H9 (cell line): ENCODE measurements around the gene IDUA. TPM values are rescaled to one million over a fixed set of nuclear protein-coding genes. Genes with fewer than 3 reads are reported as not detected.

Experiments
- DNase-seq: peaks from one replicate; pipeline ENCODE4 v3.0.0-alpha.2; 2017
- H2AFZ ChIP-seq: one replicate; pipeline ENCODE4 v1.6.1; 2013; ENCODE audit warnings: mild to moderate bottlenecking, low read length, control low read depth, moderate library complexity
- H2AK5ac ChIP-seq: 2 replicates; pipeline ENCODE4 v1.6.1; 2013; ENCODE audit warnings: low read length, control low read depth, mixed read lengths; ENCODE audit not compliant: insufficient read length
- H2BK120ac ChIP-seq: one replicate; pipeline ENCODE4 v1.6.1; 2013; ENCODE audit warnings: low read depth, mild to moderate bottlenecking, low read length, control low read depth, inconsistent platforms; ENCODE audit not compliant: poor library complexity, severe bottlenecking
- H2BK12ac ChIP-seq: 2 replicates; pipeline ENCODE4 v1.6.1; 2013; ENCODE audit warnings: low read length, control low read depth, mixed read lengths, low read depth; ENCODE audit not compliant: insufficient read length
- H2BK15ac ChIP-seq: 2 replicates; pipeline ENCODE4 v1.6.1; 2013; ENCODE audit warnings: low read depth, low read length, control low read depth
- H2BK20ac ChIP-seq: one replicate; pipeline ENCODE4 v1.6.1; 2013; ENCODE audit warnings: low read depth, mild to moderate bottlenecking, low read length, control low read depth, inconsistent platforms; ENCODE audit not compliant: poor library complexity, severe bottlenecking
- H2BK5ac ChIP-seq: 2 replicates; pipeline ENCODE4 v1.6.1; 2013; ENCODE audit warnings: low read length, control low read depth, mixed read lengths; ENCODE audit not compliant: insufficient read length
- H3K14ac ChIP-seq: 2 replicates; pipeline ENCODE4 v1.6.1; 2013; ENCODE audit warnings: low read length, control low read depth; ENCODE audit not compliant: insufficient read depth
- H3K18ac ChIP-seq: 2 replicates; pipeline ENCODE4 v1.6.1; 2013; ENCODE audit warnings: low read depth, mild to moderate bottlenecking, mixed read lengths, low read length, control low read depth; ENCODE audit not compliant: insufficient read length
- H3K23ac ChIP-seq: 2 replicates; pipeline ENCODE4 v1.6.1; 2013; ENCODE audit warnings: low read length, control low read depth, mixed read lengths, low read depth; ENCODE audit not compliant: insufficient read length
- H3K23me2 ChIP-seq: 2 replicates; pipeline ENCODE4 v1.6.1; 2013; ENCODE audit warnings: low read depth, mild to moderate bottlenecking, mixed read lengths, low read length, control low read depth; ENCODE audit not compliant: insufficient read length, poor library complexity, severe bottlenecking
- H3K27ac ChIP-seq: 2 replicates; pipeline ENCODE4 v1.5.1; 2013; ENCODE audit warnings: low read length, control low read depth, mixed read lengths, low read depth; ENCODE audit not compliant: insufficient read length
- H3K27me3 ChIP-seq: 2 replicates; pipeline ENCODE4 v1.6.1; 2013; ENCODE audit warnings: low read length, control low read depth, inconsistent platforms; ENCODE audit not compliant: insufficient read depth
- H3K4ac ChIP-seq: 2 replicates; pipeline ENCODE4 v1.6.1; 2013; ENCODE audit warnings: low read depth, mild to moderate bottlenecking, control low read depth, inconsistent platforms, low read length, moderate library complexity
- H3K4me1 ChIP-seq: 2 replicates; pipeline ENCODE4 v1.6.1; 2013; ENCODE audit warnings: low read length, control low read depth, inconsistent platforms; ENCODE audit not compliant: insufficient read depth
- H3K4me2 ChIP-seq: 2 replicates; pipeline ENCODE4 v1.6.1; 2013; ENCODE audit warnings: low read length, control low read depth, mixed read lengths; ENCODE audit not compliant: insufficient read length, insufficient read depth
- H3K56ac ChIP-seq: 2 replicates; pipeline ENCODE4 v1.6.1; 2013; ENCODE audit warnings: low read depth, mild to moderate bottlenecking, mixed read lengths, low read length, control low read depth; ENCODE audit not compliant: insufficient read length
- H3K79me1 ChIP-seq: 2 replicates; pipeline ENCODE4 v1.6.1; 2013; ENCODE audit warnings: low read depth, mild to moderate bottlenecking, moderate library complexity, low read length, control low read depth, inconsistent platforms; ENCODE audit not compliant: insufficient read depth, poor library complexity, severe bottlenecking
- H3K79me2 ChIP-seq: 2 replicates; pipeline ENCODE4 v1.6.1; 2013; ENCODE audit warnings: low read length, control low read depth, inconsistent platforms; ENCODE audit not compliant: insufficient read depth
- H3K9ac ChIP-seq: 2 replicates; pipeline ENCODE4 v1.6.1; 2013; ENCODE audit warnings: low read length, control low read depth, mixed read lengths; ENCODE audit not compliant: insufficient read length; ENCODE audit errors: extremely low read depth
- H3K9me3 ChIP-seq: one replicate; pipeline ENCODE4 v1.6.1; 2013; ENCODE audit warnings: low read depth, low read length, inconsistent platforms; ENCODE audit not compliant: control insufficient read depth
- H3T11ph ChIP-seq: one replicate; pipeline ENCODE4 v1.6.1; 2013; ENCODE audit warnings: mild to moderate bottlenecking, low read length, control low read depth, inconsistent platforms
- H4K20me1 ChIP-seq: one replicate; pipeline ENCODE4 v1.6.1; 2013; ENCODE audit not compliant: control insufficient read depth, insufficient read length, insufficient read depth
- H4K5ac ChIP-seq: 2 replicates; pipeline ENCODE4 v1.6.1; 2013; ENCODE audit warnings: low read depth, mild to moderate bottlenecking, mixed read lengths, low read length, control low read depth; ENCODE audit not compliant: insufficient read length
- H4K8ac ChIP-seq: replicated peaks from 2 replicates; pipeline ENCODE4 v1.6.1; 2013; ENCODE audit warnings: low read length, control low read depth, mixed read lengths, low read depth; ENCODE audit not compliant: insufficient read length
- H4K91ac ChIP-seq: 2 replicates; pipeline ENCODE4 v1.6.1; 2013; ENCODE audit warnings: low read depth, mild to moderate bottlenecking, moderate library complexity, mixed read lengths, low read length, control low read depth; ENCODE audit not compliant: insufficient read length
- H3K27ac Mint-ChIP-seq, 3 experiments: 2 replicates in 2 of 3; 3 replicates in 1 of 3; pipeline ENCODE4 v1.8.0; 2020 to 2021; ENCODE audit warnings: mixed read lengths in 3 of 3, mild to moderate bottlenecking in 1 of 3, moderate library complexity in 1 of 3
- H3K27me3 Mint-ChIP-seq: 2 replicates; pipeline ENCODE4 v1.8.0; 2021; ENCODE audit warnings: low read depth, mild to moderate bottlenecking, moderate library complexity, mixed read lengths
- H3K36me3 Mint-ChIP-seq, 3 experiments: 2 replicates in 2 of 3; 3 replicates in 1 of 3; pipeline ENCODE4 v1.8.0; 2020 to 2021; ENCODE audit warnings: low read depth in 3 of 3, mixed read lengths in 3 of 3; ENCODE audit not compliant: insufficient read depth in 1 of 3
- H3K4me1 Mint-ChIP-seq, 2 experiments: 2 replicates each; pipeline ENCODE4 v1.8.0; 2020; ENCODE audit warnings: mixed read lengths in 2 of 2
- H3K4me3 Mint-ChIP-seq, 2 experiments: 2 replicates in 1 of 2; 3 replicates in 1 of 2; pipeline ENCODE4 v1.8.0; 2020 to 2021; ENCODE audit warnings: mild to moderate bottlenecking in 2 of 2, mixed read lengths in 2 of 2, moderate library complexity in 1 of 2
- H3K9me3 Mint-ChIP-seq, 2 experiments: 2 replicates in 1 of 2; 3 replicates in 1 of 2; pipeline ENCODE4 v1.8.0; 2020; ENCODE audit warnings: mild to moderate bottlenecking in 2 of 2, mixed read lengths in 2 of 2, moderate library complexity in 1 of 2
- whole genome bisulfite sequencing: extraction: QIAGEN DNeasy Blood & Tissue Kit; methylation state at CpG from one replicate; pipeline ENCODE4 v1.1.7; 2013; ENCODE audit warnings: missing lambda C conversion rate, low lambda C conversion rate, mixed read lengths; ENCODE audit not compliant: insufficient read length; ENCODE audit errors: extremely low coverage; 5-methylcytosine and 5-hydroxymethylcytosine counted together
- total RNA-seq: library from RNA; stranded (reverse); gene quantifications from 2 replicates; pipeline ENCODE4 v1.2.1, GENCODE V29; 2021
- TF ChIP-seq, protein P1 (sequence below): fragments of 200-600 bp; sonication (generic); conservative IDR thresholded peaks from 3 replicates; pipeline ENCODE4 v1.8.0; 2021; ENCODE audit warnings: antibody characterized with exemption, mild to moderate bottlenecking

Gene IDUA
- total RNA-seq, 1 experiment from 2014 or later = 14.5 TPM

DNA sequence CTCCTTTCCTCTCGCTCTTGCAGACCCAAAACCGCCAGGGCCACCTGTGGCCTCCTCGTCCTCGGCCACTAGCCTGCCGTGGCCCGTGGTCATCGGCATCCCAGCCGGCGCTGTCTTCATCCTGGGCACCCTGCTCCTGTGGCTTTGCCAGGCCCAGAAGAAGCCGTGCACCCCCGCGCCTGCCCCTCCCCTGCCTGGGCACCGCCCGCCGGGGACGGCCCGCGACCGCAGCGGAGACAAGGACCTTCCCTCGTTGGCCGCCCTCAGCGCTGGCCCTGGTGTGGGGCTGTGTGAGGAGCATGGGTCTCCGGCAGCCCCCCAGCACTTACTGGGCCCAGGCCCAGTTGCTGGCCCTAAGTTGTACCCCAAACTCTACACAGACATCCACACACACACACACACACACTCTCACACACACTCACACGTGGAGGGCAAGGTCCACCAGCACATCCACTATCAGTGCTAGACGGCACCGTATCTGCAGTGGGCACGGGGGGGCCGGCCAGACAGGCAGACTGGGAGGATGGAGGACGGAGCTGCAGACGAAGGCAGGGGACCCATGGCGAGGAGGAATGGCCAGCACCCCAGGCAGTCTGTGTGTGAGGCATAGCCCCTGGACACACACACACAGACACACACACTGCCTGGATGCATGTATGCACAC, 38.2 kb downstream of the IDUA start:
- Histone ChIP-seq H3K23me2 (no peaks in the 10 kb centered on the region), H3T11ph (no peak overlapping the region), H3K9me3 (no peaks in the 10 kb centered on the region), H2BK5ac (no peak overlapping the region), H2AFZ (no peak overlapping the region), H3K4me2 (no peak overlapping the region), H4K20me1 (no peaks in the 10 kb centered on the region), H4K5ac (no peak overlapping the region), H2AK5ac (no peak overlapping the region), H3K4ac (no peak overlapping the region), H2BK20ac (no peak overlapping the region), H3K18ac (no peak overlapping the region), H4K91ac (no peak overlapping the region), H3K56ac (no peak overlapping the region), H3K79me2 (no peaks in the 10 kb centered on the region), H2BK120ac (no peak overlapping the region), H2BK15ac (no peak overlapping the region), H3K9ac (no peak overlapping the region), H2BK12ac (no peak overlapping the region), H3K27ac (no peak overlapping the region), H3K23ac (no peak overlapping the region), H3K4me1 (no peaks in the 10 kb centered on the region; the same call in 1 of the 2 replicates), H3K79me1 (no peaks in the 10 kb centered on the region), H3K27me3 (no peaks in the 10 kb centered on the region), H4K8ac (no peak overlapping the region), H3K14ac (no peak overlapping the region; the same call in 1 of the 2 replicates)
- WGBS = no CpG with 5 or more reads among the region's 32 CpGs
- Mint-ChIP-seq H3K4me3 (no peak overlapping the region), H3K36me3 (peaks cover 8 to 13% (median 12%) of the 10 kb centered on the region in 3 experiments; a peak in 6 of 7 replicates), H3K27ac (no peak overlapping the region; a peak in 1 of 7 replicates), H3K27me3 (no peaks in the 10 kb centered on the region), H3K4me1 (peaks cover 0 to 4% of the 10 kb centered on the region in 2 experiments; a peak in 1 of 4 replicates), H3K9me3 (peaks cover 0 to 2% of the 10 kb centered on the region in 2 experiments; a peak in 1 of 5 replicates)
- DNase-seq = no peak
- TF ChIP-seq, protein P1, sequence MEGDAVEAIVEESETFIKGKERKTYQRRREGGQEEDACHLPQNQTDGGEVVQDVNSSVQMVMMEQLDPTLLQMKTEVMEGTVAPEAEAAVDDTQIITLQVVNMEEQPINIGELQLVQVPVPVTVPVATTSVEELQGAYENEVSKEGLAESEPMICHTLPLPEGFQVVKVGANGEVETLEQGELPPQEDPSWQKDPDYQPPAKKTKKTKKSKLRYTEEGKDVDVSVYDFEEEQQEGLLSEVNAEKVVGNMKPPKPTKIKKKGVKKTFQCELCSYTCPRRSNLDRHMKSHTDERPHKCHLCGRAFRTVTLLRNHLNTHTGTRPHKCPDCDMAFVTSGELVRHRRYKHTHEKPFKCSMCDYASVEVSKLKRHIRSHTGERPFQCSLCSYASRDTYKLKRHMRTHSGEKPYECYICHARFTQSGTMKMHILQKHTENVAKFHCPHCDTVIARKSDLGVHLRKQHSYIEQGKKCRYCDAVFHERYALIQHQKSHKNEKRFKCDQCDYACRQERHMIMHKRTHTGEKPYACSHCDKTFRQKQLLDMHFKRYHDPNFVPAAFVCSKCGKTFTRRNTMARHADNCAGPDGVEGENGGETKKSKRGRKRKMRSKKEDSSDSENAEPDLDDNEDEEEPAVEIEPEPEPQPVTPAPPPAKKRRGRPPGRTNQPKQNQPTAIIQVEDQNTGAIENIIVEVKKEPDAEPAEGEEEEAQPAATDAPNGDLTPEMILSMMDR = no peak
